HepG2 (cell line): Measurements from ENCODE around the gene RABGAP1. TPM values are rescaled to one million over a fixed set of nuclear protein-coding genes. Genes with fewer than 3 reads are reported as not detected.

Experiments used
- ELF3 ChIP-seq: IDR thresholded peaks from 2 replicates; pipeline ENCODE4 v1.6.1; 2016; ENCODE audit warnings: missing genetic modification reagents, missing compliant biosample characterization
- FOXO1 ChIP-seq: sonication (generic); formaldehyde crosslinking; IDR thresholded peaks from 2 replicates; pipeline ENCODE4 v1.4.0; 2020; ENCODE audit warnings: missing genetic modification reagents
- HNRNPUL1 ChIP-seq: fragments of 200-400 bp; formaldehyde crosslinking; IDR thresholded peaks from 2 replicates; pipeline ENCODE4 v1.6.1; 2017; ENCODE audit warnings: low read depth, mild to moderate bottlenecking, low read length, moderate library complexity
- HOMEZ ChIP-seq: IDR thresholded peaks from 2 replicates; pipeline ENCODE4 v1.6.1; 2016; ENCODE audit warnings: low read depth
- LCORL ChIP-seq, 2 experiments: fragments of 450-650 bp in 1 of 2; sonication (generic) in 1 of 2; formaldehyde crosslinking in 1 of 2; IDR thresholded peaks; 2 replicates each; pipeline versions ENCODE4 v1.5.0 to v1.6.1; 2017 to 2020; ENCODE audit warnings: antibody characterized with exemption in 1 of 2, missing genetic modification reagents in 1 of 2
- MLLT10 ChIP-seq: sonication (generic); formaldehyde crosslinking; IDR thresholded peaks from 2 replicates; pipeline ENCODE4 v1.4.0; 2020; ENCODE audit warnings: missing genetic modification reagents
- NCOR1 ChIP-seq: fragments of 200-600 bp; sonication (generic); IDR thresholded peaks from 2 replicates; pipeline ENCODE4 v1.7.0; 2017; ENCODE audit warnings: antibody characterized with exemption, low read length, borderline replicate concordance
- RFX5 ChIP-seq: IDR thresholded peaks from 2 replicates; pipeline ENCODE4 v1.6.1; 2011; ENCODE audit warnings: low read depth, low read length, improper control_type of control experiment
- RFXAP ChIP-seq: sonication (generic); formaldehyde crosslinking; IDR thresholded peaks from 2 replicates; pipeline ENCODE4 v1.4.0; 2020; ENCODE audit warnings: missing genetic modification reagents, borderline replicate concordance
- SOX5 ChIP-seq: IDR thresholded peaks from 2 replicates; pipeline ENCODE4 v1.6.1; 2016; ENCODE audit warnings: borderline replicate concordance
- ZFAT ChIP-seq: sonication (generic); formaldehyde crosslinking; conservative IDR thresholded peaks from 2 replicates; pipeline ENCODE4 v1.8.1; 2023; ENCODE audit warnings: missing genetic modification reagents, inconsistent platforms
- ZMAT3 ChIP-seq: sonication (generic); formaldehyde crosslinking; conservative IDR thresholded peaks from 2 replicates; pipeline ENCODE4 v1.7.0; 2021; ENCODE audit warnings: missing genetic modification reagents
- ZNF20 ChIP-seq: sonication (generic); formaldehyde crosslinking; IDR thresholded peaks from 2 replicates; pipeline ENCODE4 v1.4.0; 2020; ENCODE audit warnings: mild to moderate bottlenecking, moderate library complexity, missing genetic modification reagents
- ZNF256 ChIP-seq: sonication (generic); formaldehyde crosslinking; conservative IDR thresholded peaks from 2 replicates; pipeline ENCODE4 v1.4.0; 2020; ENCODE audit warnings: missing genetic modification reagents
- ZNF331 ChIP-seq: sonication (generic); formaldehyde crosslinking; IDR thresholded peaks from 2 replicates; pipeline ENCODE4 v1.4.0; 2020; ENCODE audit warnings: missing genetic modification reagents
- ZNF503 ChIP-seq: sonication (generic); formaldehyde crosslinking; IDR thresholded peaks from 2 replicates; pipeline ENCODE4 v1.4.0; 2020; ENCODE audit warnings: missing genetic modification reagents
- ZNF562 ChIP-seq: sonication (generic); formaldehyde crosslinking; IDR thresholded peaks from 2 replicates; pipeline ENCODE4 v1.8.0; 2022; ENCODE audit warnings: missing genetic modification reagents, borderline replicate concordance
- ZNF746 ChIP-seq: sonication (generic); formaldehyde crosslinking; IDR thresholded peaks from 2 replicates; pipeline ENCODE4 v1.8.0; 2022; ENCODE audit warnings: mild to moderate bottlenecking, missing genetic modification reagents
- ZNF747 ChIP-seq: sonication (generic); formaldehyde crosslinking; IDR thresholded peaks from 2 replicates; pipeline ENCODE4 v1.8.1; 2023; ENCODE audit warnings: missing genetic modification reagents, mild to moderate bottlenecking, borderline replicate concordance
- ZNF773 ChIP-seq: sonication (generic); formaldehyde crosslinking; IDR thresholded peaks from 2 replicates; pipeline ENCODE4 v1.4.0; 2020; ENCODE audit warnings: missing genetic modification reagents, borderline replicate concordance
- ZNF788 ChIP-seq: sonication (generic); formaldehyde crosslinking; IDR thresholded peaks from 2 replicates; pipeline ENCODE4 v1.5.0; 2020; ENCODE audit warnings: mild to moderate bottlenecking, missing genetic modification reagents, borderline replicate concordance
- ZSCAN30 ChIP-seq: sonication (generic); formaldehyde crosslinking; IDR thresholded peaks from 2 replicates; pipeline ENCODE4 v1.5.0; 2020; ENCODE audit warnings: mild to moderate bottlenecking, missing genetic modification reagents
- polyA plus RNA-seq, 8 experiments: library from polyadenylated mRNA; depleted of rRNA in 3 of 8; stranded (reverse) in 7 of 8; unstranded in 1 of 8; fragments of >200 nt; fragmentation: Illumina TruSeq in 4 of 8; extraction: Trizol in 4 of 8; gene quantifications; 2 replicates each; pipeline versions ENCODE4 v1.2.1 to v1.2.3, GENCODE V29; 2011 to 2016; ENCODE audit warnings: low read depth in 4 of 8, missing spikeins in 1 of 8, mixed read lengths in 1 of 8; ENCODE audit not compliant: insufficient read depth in 1 of 8
- total RNA-seq, 5 experiments: library from RNA; depleted of rRNA; stranded (reverse); fragments of >200 nt; fragmentation: Illumina TruSeq; extraction: Trizol; gene quantifications; 2 replicates each; pipeline ENCODE4 v1.2.3, GENCODE V29; 2016; ENCODE audit warnings: low read depth in 1 of 5
- TF ChIP-seq, protein P1 (sequence below): sonication (generic); formaldehyde crosslinking; IDR thresholded peaks from 2 replicates; pipeline ENCODE4 v1.8.0; 2022; ENCODE audit warnings: missing genetic modification reagents, low read depth, mild to moderate bottlenecking, borderline replicate concordance
- TF ChIP-seq, protein P2 (sequence below): sonication (generic); formaldehyde crosslinking; IDR thresholded peaks from 2 replicates; pipeline ENCODE4 v1.8.0; 2022; ENCODE audit warnings: missing genetic modification reagents, mild to moderate bottlenecking, moderate library complexity, borderline replicate concordance

Gene RABGAP1
- total and polyA plus RNA-seq, 2 of the 13 experiments (the other 11 are each of a cell fraction or from before 2014, with no cell fraction given): 19.1 to 19.3 TPM

DNA sequence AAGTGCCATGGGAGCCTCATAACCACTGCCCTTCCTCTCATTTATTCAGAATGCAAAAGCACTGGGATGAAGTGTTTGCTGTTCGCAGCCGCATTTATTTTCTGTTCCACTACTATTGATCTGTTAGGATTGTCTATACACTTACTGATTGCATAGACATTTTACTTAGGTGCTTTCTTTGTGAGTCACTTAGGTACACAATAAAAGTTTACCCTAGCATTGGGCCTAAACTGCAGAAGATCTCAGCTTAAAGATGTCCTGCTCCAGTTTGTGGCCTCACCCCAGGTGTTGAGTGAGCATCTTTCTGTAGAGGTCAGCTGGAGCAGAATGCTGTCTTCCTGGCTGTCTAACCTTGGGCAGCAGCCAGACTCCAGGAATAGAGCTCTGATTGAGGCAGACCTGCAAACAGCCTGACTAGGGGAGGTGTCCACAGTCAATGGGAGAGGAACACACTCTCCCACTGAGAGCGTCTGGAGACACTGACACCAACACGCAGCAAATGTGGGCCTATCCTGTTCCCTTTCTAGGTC is 146.6 kb downstream of the RABGAP1 start (continued):
- TF ChIP-seq ZNF503 (CRISPR knock-in tag) (peak; percentile 96), ZFAT (no peak), SOX5 (CRISPR knock-in tag) (peak; percentile 89; the same call in 1 of the 2 replicates), ZNF773 (CRISPR knock-in tag) (no peak), ZNF331 (CRISPR knock-in tag) (no peak), ZNF746 (CRISPR knock-in tag) (no peak), HNRNPUL1 (no peak), ZNF747 (no peak), NCOR1 (no peak), ELF3 (CRISPR knock-in tag) (peak; percentile 71), HOMEZ (CRISPR knock-in tag) (0 out of 2 replicates have a peak, but pooled peaks have one; percentile 15), ZNF562 (CRISPR knock-in tag) (no peak), RFXAP (no peak), ZNF788 (CRISPR knock-in tag) (no peak), RFX5 (no peak), LCORL (IDR thresholded peaks at IDR 0.05) (no peak), LCORL (CRISPR knock-in tag; IDR thresholded peaks at IDR 0.05) (peak; percentile 90), MLLT10 (CRISPR knock-in tag) (no peak), ZMAT3 (no peak), ZSCAN30 (no peak), ZNF20 (CRISPR knock-in tag) (no peak), ZNF256 (no peak), FOXO1 (CRISPR knock-in tag) (peak; percentile 53; the same call in 1 of the 2 replicates)
- TF ChIP-seq, protein P1, sequence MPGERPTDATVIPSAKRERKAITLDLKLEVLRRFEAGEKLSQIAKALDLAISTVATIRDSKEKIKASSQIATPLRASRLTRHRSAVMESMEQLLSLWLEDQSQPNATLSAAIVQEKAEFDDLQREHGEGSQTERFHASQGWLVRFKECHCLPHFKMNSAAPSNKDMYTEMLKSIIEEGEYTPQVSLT (CRISPR knock-in tag): no peak
- TF ChIP-seq, protein P2, sequence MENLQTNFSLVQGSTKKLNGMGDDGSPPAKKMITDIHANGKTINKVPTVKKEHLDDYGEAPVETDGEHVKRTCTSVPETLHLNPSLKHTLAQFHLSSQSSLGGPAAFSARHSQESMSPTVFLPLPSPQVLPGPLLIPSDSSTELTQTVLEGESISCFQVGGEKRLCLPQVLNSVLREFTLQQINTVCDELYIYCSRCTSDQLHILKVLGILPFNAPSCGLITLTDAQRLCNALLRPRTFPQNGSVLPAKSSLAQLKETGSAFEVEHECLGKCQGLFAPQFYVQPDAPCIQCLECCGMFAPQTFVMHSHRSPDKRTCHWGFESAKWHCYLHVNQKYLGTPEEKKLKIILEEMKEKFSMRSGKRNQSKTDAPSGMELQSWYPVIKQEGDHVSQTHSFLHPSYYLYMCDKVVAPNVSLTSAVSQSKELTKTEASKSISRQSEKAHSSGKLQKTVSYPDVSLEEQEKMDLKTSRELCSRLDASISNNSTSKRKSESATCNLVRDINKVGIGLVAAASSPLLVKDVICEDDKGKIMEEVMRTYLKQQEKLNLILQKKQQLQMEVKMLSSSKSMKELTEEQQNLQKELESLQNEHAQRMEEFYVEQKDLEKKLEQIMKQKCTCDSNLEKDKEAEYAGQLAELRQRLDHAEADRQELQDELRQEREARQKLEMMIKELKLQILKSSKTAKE (CRISPR knock-in tag): peak; percentile 31; the same call in 1 of the 2 replicates
